Neutrophil (primary cell): ENCODE data around the gene SLC6A8.

ENCODE experiments used
- H3K27ac ChIP-seq: fragments of 200-600 bp; sonication (generic); 2 replicates; pipeline ENCODE4 v1.5.1; 2016; ENCODE audit warnings: mild to moderate bottlenecking, moderate library complexity
- H3K27me3 ChIP-seq: fragments of 200-600 bp; sonication (generic); 2 replicates; pipeline ENCODE4 v1.6.0; 2016; ENCODE audit warnings: mild to moderate bottlenecking
- H3K36me3 ChIP-seq: fragments of 200-600 bp; sonication (generic); 2 replicates; pipeline ENCODE4 v1.5.1; 2017
- H3K4me1 ChIP-seq, 2 experiments: fragments of 200-600 bp in 1 of 2; sonication (generic) in 1 of 2; 1 replicate in 1 of 2; 2 replicates in 1 of 2; pipeline versions ENCODE4 v1.5.1 to v1.6.1; 2013 to 2016; ENCODE audit warnings: low read depth in 1 of 2, low read length in 1 of 2, mild to moderate bottlenecking in 1 of 2, moderate library complexity in 1 of 2; ENCODE audit not compliant: control insufficient read depth in 1 of 2, insufficient read depth in 1 of 2
- H3K4me3 ChIP-seq, 2 experiments: fragments of 200-600 bp in 1 of 2; sonication (generic) in 1 of 2; 1 replicate in 1 of 2; 2 replicates in 1 of 2; pipeline ENCODE4 v1.5.1; 2013 to 2016; ENCODE audit warnings: low read depth in 1 of 2, low read length in 1 of 2, mild to moderate bottlenecking in 1 of 2, moderate library complexity in 1 of 2
- H3K9me3 ChIP-seq: fragments of 200-600 bp; sonication (generic); 2 replicates; pipeline ENCODE4 v1.5.1; 2016
- TF ChIP-seq, protein P1 (sequence below): fragments of 200-600 bp; sonication (generic); IDR thresholded peaks from 2 replicates; pipeline ENCODE4 v1.5.1; 2016; ENCODE audit warnings: antibody characterized with exemption

Gene SLC6A8

DNA sequence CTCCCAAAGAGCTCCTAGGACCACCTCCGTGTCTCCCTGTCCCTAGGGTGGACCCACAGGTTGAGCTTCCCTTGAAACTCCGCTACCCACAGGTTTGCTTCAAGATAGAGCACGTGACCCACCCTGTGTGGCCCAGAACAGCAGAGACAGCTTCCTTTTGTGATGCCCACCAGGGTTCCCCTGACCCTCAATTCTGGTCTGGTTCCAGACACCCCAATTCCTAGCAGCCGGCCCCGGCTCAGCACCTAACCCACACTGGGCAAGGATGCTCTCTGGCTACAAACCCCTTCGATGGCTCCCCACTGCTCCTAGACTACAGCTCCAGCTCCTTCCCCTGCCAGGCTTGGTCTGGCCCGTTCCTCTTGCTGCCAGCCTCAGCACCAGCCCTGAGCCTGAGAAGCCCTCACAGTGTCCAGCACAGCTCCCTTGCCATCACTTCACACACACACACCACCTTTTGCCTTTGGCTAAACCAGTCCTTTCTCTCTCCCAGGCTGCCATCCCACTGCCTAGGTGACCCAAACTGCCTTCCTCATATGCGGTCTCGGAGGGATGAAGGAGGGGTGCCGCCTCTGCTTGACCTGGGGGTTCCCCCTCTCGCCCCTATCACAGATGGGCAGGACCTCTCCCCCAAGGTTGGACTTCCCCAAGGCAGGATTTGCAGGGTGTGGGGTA is 20.3 kb upstream of the SLC6A8 start:
- H3K4me1 ChIP-seq: no peaks in the 10 kb centered on the region
- H3K36me3 ChIP-seq: no peaks in the 10 kb centered on the region
- H3K9me3 ChIP-seq: no peaks in the 10 kb centered on the region
- no peak overlapping the region for H3K27ac ChIP-seq
- TF ChIP-seq, protein P1, sequence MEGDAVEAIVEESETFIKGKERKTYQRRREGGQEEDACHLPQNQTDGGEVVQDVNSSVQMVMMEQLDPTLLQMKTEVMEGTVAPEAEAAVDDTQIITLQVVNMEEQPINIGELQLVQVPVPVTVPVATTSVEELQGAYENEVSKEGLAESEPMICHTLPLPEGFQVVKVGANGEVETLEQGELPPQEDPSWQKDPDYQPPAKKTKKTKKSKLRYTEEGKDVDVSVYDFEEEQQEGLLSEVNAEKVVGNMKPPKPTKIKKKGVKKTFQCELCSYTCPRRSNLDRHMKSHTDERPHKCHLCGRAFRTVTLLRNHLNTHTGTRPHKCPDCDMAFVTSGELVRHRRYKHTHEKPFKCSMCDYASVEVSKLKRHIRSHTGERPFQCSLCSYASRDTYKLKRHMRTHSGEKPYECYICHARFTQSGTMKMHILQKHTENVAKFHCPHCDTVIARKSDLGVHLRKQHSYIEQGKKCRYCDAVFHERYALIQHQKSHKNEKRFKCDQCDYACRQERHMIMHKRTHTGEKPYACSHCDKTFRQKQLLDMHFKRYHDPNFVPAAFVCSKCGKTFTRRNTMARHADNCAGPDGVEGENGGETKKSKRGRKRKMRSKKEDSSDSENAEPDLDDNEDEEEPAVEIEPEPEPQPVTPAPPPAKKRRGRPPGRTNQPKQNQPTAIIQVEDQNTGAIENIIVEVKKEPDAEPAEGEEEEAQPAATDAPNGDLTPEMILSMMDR: no peak
- no peak overlapping the region for H3K4me3 ChIP-seq
- H3K27me3 ChIP-seq: peaks cover 56% of the 10 kb centered on the region

DNA sequence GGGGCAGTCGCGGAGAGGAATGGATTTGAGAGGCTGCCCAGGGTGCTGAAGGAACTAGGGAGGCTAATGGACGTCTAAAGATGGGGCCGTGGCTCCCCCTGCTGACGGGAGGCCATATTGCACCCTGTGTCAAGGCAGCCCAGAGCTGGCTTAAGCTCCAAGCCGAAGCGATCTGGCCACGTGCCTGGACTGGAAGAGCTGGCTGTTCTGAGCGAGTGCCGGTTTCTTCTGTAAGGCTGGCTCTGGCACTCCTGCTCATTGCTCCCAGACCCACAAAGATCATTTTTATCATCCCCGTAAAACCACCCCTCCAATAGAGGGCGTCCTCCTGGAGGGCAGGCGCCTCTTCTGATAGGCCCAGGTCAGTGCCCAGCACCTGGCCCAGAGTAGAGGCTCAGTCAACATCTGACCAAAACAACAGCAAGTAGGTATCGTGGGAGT is 19.8 kb upstream of the SLC6A8 start:
- Histone ChIP-seq H3K27me3 (peaks cover 56% of the 10 kb centered on the region), H3K27ac (no peak overlapping the region), H3K4me3 (no peak overlapping the region), H3K9me3 (no peaks in the 10 kb centered on the region), H3K36me3 (no peaks in the 10 kb centered on the region), H3K4me1 (no peaks in the 10 kb centered on the region)
- TF ChIP-seq, protein P1: peak; percentile 76

DNA sequence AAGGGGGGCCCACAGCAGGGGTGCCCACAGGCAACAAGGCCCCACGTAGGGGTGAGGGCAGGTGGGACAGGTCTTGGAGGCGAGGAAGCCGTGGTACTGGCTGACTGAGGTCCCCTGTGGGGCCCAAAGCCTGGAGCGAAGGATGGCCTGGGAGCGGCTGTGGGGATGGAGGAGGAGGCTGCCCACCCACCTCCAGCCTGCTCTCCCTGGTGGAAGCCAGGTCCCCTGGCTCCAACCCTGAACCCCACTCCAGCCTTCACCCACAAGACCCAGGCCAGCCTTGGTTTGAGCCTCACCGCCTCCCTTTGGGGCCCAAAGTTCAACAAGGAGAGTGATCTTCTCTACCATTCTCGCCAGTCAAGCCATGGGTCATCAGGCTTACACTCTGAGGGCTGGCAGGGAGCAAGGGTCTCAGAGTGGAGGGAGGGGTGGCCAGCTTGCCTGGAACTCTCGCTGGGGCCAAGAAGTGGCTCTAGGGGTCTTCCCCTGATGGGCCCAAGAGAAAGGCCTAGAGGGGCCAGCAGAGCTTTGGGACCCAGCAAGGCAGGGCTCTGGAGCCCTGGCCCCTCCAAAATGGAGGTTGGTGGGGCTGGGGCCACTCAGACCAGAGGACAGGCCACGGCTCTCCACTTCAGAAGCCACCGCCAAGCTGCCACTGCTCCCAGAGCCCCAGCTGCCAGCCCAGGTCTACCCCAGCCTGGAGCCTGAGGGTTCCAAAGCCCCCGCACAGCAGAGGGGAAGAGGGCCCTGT is 19.1 kb upstream of the SLC6A8 start:
- Histone ChIP-seq H3K27me3 (peaks cover 55% of the 10 kb centered on the region), H3K4me1 (no peaks in the 10 kb centered on the region), H3K9me3 (no peaks in the 10 kb centered on the region), H3K27ac (no peak overlapping the region), H3K4me3 (no peak overlapping the region), H3K36me3 (no peaks in the 10 kb centered on the region)
- TF ChIP-seq, protein P1: no peak

DNA sequence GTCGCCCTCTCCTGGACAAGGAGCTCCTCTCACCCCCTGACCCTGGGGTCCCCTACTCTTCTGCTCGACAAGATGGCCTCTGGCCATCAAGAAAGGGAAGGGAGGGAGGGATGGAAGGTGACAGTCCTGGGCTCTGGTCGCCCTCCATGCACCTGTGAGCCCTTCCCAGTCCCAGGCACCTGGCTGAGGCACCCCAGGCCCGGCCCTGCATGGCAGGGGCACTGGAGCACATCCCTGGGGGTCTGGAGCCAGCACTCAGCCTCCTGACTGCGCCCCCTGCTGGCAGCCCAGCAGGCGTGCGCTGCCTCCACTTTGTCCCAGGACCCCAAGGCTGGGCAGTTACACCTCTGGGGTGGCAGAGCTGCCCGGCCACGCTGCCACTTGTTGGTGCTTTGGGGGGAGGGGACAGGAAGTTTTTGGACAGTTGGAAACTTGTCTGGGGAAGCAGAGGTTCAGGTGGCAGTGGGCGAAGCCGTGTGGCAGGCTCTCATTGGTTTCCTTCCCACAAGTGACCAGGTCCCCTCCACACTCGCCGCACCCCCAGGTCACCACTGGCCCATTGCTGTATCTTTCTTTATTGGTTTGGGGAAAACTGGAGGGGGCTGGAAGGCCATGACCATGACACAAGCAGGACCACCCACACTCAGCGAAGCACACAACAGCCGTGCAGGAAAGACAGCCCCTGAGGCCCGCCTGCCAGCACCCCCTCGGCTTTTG is 18.4 kb upstream of the SLC6A8 start:
- Histone ChIP-seq H3K27ac (no peak overlapping the region), H3K4me3 (no peak overlapping the region), H3K9me3 (no peaks in the 10 kb centered on the region), H3K27me3 (peaks cover 54% of the 10 kb centered on the region), H3K4me1 (no peaks in the 10 kb centered on the region), H3K36me3 (no peaks in the 10 kb centered on the region)
- TF ChIP-seq, protein P1: peak; percentile 62

DNA sequence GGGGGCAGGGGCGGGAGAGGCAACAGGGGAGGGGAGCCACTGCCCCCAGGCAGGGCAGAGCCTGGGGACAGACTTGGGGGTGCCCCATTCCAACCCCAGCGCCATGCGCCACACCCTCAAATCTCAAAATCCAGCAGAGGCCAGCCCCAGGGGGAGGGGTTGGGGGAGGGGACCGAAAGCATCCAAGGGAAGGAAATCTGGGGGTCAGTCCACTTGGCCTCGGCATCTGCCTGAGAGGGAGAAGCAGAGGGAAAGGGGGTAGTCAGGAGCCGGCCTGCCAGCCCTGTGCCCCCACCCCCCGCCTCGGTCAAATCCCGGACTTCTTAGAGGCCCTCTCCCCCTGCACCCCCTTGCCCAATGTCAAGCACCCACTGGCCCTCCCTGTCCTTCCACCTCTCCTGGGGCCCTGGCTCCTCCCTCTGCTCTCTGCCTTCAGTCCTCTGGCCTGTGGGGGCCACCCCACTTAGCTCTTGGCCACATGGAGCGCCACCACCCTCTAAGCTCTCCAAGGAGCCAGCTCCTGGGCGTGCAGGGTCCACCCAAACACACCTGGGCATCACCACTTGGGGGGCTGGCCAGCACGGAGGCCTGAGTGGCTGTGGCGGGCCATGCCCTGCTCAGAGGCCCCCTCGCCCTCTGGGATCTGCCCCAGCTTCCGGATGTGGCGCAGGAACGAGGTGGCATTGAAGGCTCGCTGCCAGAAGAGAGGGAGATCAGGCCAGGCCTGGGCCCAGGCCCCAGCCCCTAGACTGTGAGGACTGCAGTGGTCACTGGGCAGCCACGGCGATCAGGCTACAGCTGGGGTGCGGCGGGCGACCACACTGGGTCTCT is 17.6 kb upstream of the SLC6A8 start:
- no peak overlapping the region for H3K4me3 ChIP-seq
- no peaks in the 10 kb centered on the region for H3K36me3 ChIP-seq
- no peaks in the 10 kb centered on the region for H3K4me1 ChIP-seq
- TF ChIP-seq, protein P1: no peak
- no peak overlapping the region for H3K27ac ChIP-seq
- H3K27me3 ChIP-seq: peaks cover 54% of the 10 kb centered on the region
- no peaks in the 10 kb centered on the region for H3K9me3 ChIP-seq
